ENCODE measurements around the gene NEMP1. TPM values are rescaled to one million over a fixed set of nuclear protein-coding genes. Genes with fewer than 3 reads are reported as not detected.
A peak's percentile ranks its signal among the peaks of the same experiment; 100 is the strongest.

Gene NEMP1
- total and polyA plus RNA-seq, 2 of the 13 experiments (the other 11 are each of a cell fraction or from before 2014, with no cell fraction given): 11.4 to 12.9 TPM

DNA sequence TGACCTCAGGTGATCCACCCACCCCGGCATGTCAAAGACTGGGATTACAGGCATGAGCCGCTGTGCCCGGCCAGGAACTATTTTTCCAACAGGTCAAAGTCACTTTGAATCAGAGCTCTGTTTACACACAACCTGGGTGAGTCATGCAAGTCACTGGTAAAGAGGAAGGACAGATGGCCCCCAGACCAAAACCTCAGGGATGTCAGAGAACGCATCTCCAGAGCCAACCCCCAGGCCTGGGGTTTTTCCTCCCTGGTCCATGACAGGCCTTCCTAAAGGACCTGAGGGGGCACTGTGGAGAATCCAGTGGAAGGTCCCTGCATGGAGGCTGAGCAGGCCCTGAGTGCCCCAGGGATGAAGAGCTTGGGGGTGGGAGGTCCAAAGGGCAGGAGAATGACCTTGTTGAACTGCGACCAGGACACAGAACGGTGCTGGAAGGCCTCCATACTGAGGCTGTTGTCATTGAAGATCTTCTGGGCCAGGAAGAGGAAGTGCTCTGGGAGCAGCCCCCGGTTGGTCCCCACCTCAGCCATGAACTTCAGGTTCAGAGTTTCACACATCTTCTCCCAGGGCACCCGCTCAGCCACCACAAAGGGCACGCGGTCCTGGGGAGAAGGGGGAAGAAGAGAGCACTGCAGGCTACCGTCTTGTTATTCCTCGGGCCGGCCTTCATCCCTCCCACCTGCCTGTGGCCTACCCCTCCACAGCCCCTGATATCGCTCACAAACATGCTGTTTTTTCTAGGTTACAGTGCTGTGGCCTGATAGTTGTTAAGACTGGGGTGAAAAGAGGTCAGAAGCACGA, 23.5 kb upstream of the NEMP1 start (continued):
- TF ChIP-seq ZBTB37 (CRISPR knock-in tag; IDR thresholded peaks at IDR 0.05): peak; percentile 72
- 0 out of 2 replicates have a peak, but pooled peaks have one; percentile 18 for TF ChIP-seq ZSCAN9 (CRISPR knock-in tag; IDR thresholded peaks at IDR 0.05; ENCODE audit: borderline replicate concordance)
- TF ChIP-seq BCL3 (CRISPR knock-in tag; IDR thresholded peaks at IDR 0.05): no peak
- TF ChIP-seq AHDC1 (CRISPR knock-in tag; IDR thresholded peaks at IDR 0.05; ENCODE audit: borderline replicate concordance): peak; percentile 61; the same call in 1 of the 2 replicates
- TF ChIP-seq ELF4 (CRISPR knock-in tag; IDR thresholded peaks at IDR 0.05; ENCODE audit: borderline replicate concordance): 0 out of 2 replicates have a peak, but pooled peaks have one; percentile 23
- TF ChIP-seq TEAD2 (CRISPR knock-in tag; IDR thresholded peaks at IDR 0.05): no peak
- TF ChIP-seq BORCS8-MEF2B (CRISPR knock-in tag; IDR thresholded peaks at IDR 0.05): peak; percentile 14
- TF ChIP-seq ZFP37 (CRISPR knock-in tag; IDR thresholded peaks at IDR 0.05; ENCODE audit: borderline replicate concordance): no peak; the same call in 1 of the 2 replicates
- TF ChIP-seq, protein P1, sequence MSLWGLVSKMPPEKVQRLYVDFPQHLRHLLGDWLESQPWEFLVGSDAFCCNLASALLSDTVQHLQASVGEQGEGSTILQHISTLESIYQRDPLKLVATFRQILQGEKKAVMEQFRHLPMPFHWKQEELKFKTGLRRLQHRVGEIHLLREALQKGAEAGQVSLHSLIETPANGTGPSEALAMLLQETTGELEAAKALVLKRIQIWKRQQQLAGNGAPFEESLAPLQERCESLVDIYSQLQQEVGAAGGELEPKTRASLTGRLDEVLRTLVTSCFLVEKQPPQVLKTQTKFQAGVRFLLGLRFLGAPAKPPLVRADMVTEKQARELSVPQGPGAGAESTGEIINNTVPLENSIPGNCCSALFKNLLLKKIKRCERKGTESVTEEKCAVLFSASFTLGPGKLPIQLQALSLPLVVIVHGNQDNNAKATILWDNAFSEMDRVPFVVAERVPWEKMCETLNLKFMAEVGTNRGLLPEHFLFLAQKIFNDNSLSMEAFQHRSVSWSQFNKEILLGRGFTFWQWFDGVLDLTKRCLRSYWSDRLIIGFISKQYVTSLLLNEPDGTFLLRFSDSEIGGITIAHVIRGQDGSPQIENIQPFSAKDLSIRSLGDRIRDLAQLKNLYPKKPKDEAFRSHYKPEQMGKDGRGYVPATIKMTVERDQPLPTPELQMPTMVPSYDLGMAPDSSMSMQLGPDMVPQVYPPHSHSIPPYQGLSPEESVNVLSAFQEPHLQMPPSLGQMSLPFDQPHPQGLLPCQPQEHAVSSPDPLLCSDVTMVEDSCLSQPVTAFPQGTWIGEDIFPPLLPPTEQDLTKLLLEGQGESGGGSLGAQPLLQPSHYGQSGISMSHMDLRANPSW (CRISPR knock-in tag; IDR thresholded peaks at IDR 0.05; ENCODE audit: borderline replicate concordance): no peak
- TF ChIP-seq ZNF432 (CRISPR knock-in tag; IDR thresholded peaks at IDR 0.05; ENCODE audit: borderline replicate concordance): no peak
- TF ChIP-seq ZNF672 (CRISPR knock-in tag; IDR thresholded peaks at IDR 0.05): no peak
- TF ChIP-seq ZFP62 (CRISPR knock-in tag; IDR thresholded peaks at IDR 0.05): no peak
- TF ChIP-seq, protein P2, sequence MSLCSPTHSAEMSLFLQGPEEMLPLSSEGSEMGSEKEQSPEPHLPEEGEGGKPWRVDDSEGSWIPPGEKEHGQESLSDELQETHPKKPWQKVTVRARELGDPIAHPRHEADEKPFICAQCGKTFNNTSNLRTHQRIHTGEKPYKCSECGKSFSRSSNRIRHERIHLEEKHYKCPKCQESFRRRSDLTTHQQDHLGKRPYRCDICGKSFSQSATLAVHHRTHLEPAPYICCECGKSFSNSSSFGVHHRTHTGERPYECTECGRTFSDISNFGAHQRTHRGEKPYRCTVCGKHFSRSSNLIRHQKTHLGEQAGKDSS (CRISPR knock-in tag; IDR thresholded peaks at IDR 0.05; ENCODE audit: borderline replicate concordance, low read depth): no peak
- TF ChIP-seq NR2F6 (IDR thresholded peaks at IDR 0.05): peak; percentile 74
- TF ChIP-seq NR2F6 (CRISPR knock-in tag; IDR thresholded peaks at IDR 0.05): peak; percentile 72
- no peak for TF ChIP-seq MIER3 (CRISPR knock-in tag; IDR thresholded peaks at IDR 0.05; ENCODE audit: borderline replicate concordance)
- no peak for TF ChIP-seq BRCA1 (CRISPR knock-in tag; IDR thresholded peaks at IDR 0.05)

Data from HepG2 (cell line).